HG02571 (cell line): ENCODE results near the gene CD200.
"Not testable (repeated sequence)": the region's sequence is repeated elsewhere in the genome, so short reads cannot be mapped to it uniquely, and the experiment has no call there.

Experiments used
- ATAC-seq: cut with Tn5 transposase; IDR thresholded peaks from one replicate; pipeline ENCODE4 v1.9.1; 2021; ENCODE audit warnings: mild to moderate bottlenecking, moderate library complexity; ENCODE audit not compliant: unreplicated experiment

CD200 gene

GRCh38 chr3:112357930-112358780 is 25.2 kb downstream of the CD200 start:
- no peak for ATAC-seq

- ATAC-seq, result no peak
Measured at GRCh38 chr3:112360561-112360960, 27.6 kb downstream of the CD200 start.

DNA sequence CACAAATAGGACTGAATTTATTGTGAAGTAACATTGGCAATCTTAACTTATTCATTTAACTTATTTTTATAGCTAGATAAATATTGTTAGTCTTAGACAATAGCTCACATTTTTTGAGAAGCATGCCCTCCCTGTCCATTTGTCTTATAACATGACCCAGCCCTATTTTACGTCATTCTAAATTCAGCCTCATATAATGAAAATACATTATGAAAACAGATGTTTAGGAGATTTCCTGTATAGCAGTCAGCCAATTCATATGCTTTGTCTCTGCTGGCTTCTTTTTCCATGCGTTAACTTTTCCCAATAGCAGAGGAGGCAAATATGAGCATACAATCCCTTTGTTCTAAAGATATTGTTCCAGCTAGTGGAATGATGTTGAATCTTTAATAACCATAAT is 29.3 kb downstream of the CD200 start:
- no peak for ATAC-seq

DNA sequence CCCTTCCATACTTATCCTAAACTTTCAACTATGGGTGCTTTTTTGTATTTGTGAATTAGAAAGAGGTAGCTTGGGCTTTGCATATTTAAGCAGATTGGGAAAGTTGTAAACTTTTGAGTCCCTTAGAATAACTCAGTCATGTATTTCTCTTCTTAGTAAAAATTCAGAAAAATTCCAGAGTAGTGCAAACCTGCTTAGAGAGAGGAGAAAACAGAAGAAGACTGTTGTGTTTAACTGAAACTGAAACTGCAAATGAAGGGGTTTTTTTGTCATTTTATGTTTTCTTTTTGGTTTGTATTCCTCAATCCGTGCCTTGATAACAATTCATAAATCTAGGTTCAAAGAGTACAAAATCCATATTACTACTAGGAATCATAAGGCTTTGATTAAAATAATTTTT is 31.3 kb downstream of the CD200 start:
- ATAC-seq, result peak; percentile 49

- peak; percentile 32 for ATAC-seq
Measured at GRCh38 chr3:112365035-112365434, 32.1 kb downstream of the CD200 start.

- no peak for ATAC-seq
Measured at GRCh38 chr3:112365636-112366035, 32.7 kb downstream of the CD200 start.

DNA sequence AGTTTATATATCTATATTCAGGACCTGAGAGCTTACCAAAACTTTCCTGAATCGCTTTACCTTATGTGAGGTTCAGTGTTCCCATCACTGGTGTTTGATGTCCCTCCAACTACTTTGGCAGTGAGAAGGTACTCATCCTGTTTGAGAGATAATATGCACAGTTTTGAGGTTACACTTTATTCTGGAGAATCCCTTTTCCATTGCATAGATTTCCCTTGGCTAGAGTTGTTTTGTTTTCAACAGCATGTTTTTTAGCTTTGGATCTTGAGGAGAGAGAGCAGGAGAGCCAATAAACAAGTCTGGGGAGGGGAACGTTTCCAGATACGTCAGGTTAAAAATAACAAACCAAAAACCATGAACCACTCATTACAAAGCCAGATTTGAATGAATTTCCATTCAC is 33.6 kb downstream of the CD200 start:
- no peak for ATAC-seq

- ATAC-seq, result no peak
Measured at GRCh38 chr3:112371569-112371968, 38.6 kb downstream of the CD200 start.

DNA sequence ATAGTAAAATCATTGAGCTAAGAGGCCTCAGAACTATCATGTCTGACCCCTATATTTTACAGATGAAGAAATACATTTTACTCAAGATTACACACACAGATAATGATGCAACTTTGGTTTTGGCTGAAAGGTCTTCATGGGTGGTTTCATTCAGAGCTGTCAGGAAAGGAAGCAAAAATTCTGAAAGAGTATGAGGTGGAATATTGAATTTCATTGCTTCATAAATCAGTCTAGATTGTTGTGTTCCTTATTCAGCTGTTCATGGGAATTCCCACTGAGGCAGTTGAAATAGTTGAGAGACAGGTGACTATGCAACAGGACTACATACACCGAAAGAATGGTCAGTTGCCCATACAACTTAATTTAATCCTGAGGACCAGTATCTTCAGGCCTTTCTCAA is 39.4 kb downstream of the CD200 start:
- no peak for ATAC-seq

DNA sequence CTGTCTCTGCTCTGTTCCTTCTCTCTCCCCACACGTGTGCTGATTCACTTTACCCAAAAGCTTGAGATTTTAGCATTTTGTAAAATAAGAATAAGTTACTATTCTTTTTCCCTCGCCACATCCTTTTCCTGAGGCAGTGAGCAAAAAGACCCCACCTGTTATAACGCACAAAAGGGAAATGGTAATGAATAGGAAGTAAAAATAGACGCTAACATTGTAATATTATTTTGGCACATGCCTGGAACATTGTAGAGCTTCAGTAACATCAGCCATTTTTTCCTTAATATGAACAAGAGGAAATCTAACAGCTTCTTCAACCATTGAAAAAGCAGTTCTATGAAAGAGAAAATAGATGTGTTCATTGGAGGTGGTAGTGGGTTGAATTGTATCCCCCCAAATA is 40.5 kb downstream of the CD200 start:
- no peak for ATAC-seq

GRCh38 chr3:112373924-112374323 is 41.0 kb downstream of the CD200 start:
- ATAC-seq, result no peak

DNA sequence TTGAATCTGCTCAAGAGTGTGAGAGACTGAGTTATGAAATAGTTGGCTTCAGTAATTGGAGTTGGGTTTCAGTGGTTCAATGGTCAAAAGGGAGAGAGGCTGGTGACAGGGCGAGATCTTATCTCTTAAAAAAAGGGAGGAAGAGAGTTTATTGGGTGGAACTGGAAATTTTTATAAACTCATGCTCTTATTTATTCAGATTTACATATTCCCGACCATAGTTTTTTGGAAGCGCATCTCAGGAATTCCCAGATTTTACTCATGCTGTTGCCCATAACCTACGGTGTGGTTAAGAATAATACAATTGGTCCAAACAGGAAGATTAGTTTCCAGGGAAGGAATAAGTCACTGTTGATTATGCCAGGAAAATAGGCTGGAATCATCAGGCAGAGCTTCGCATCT is 41.4 kb downstream of the CD200 start:
- ATAC-seq, result no peak

DNA sequence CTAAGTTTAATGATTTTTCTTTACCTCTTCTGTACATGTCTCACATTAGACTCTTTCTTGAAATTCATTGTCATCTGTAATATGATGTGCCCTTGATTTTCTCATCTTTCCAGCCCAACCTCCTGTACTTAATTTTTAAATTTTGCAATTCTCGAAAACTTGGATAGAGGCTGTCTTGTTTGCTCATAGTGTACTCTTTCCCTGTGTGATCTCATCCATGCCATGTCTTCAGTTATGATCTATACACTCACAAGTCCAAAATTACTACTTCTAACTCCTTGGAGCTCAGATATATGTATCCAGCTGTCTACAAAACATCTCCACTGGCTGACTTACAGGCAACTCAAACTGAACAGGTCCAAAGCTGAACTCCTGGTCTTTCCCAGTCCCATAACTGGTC is 42.2 kb downstream of the CD200 start:
- no peak for ATAC-seq

DNA sequence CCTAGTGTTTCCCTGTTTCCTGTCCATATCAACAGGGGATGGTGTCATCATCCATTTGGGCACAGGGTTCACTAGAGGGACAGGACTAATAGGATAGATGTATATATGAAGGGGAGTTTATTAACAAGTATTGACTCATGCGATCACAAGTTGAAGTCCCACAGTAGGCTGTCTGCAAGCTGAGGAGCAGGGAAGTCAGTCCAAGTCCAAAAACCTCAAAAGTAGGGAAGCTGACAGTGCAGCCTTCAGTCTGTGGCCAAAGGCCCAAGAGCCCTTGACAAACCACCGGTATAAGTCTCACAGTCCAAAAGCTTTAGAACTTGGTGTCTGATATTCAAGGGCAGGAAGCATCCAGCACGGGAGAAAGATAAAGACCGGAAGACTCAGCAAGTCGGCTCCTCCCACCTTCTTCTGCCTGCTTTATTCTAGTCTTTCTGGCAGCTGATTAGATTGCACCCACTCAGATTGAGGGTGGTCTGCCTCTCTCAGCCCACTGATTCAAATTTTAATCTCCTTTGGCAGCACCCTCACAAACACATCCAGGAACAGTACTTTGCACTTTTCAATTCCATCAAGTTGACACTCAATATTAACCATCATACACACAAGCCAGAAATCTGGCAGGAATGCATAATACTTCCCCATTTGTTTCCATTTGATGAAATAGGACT is 43.4 kb downstream of the CD200 start:
- ATAC-seq, result no peak

- no peak for ATAC-seq
Measured at GRCh38 chr3:112376992-112377391, 44.0 kb downstream of the CD200 start.

- no peak for ATAC-seq
Measured at GRCh38 chr3:112377568-112378071, 44.7 kb downstream of the CD200 start.

DNA sequence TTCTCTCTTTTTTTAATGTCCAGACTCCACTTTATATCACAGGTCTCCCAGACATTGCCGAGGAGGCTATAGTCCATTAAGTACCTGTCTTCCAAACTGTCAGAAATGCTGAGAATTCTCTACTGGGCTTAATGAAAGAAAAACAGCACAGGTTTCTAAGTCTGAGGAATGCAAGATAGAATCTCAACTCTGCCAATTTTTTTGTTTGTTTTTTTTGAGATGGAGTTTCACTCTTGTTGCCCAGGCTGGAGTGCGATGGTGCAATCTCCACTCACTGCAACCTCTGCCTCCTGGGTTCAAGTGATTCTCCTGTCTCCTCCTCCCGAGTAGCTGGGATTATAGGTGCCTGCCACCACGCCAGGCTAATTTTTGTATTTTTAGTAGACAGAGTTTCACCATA is 45.4 kb downstream of the CD200 start:
- not testable (repeated sequence) for ATAC-seq

DNA sequence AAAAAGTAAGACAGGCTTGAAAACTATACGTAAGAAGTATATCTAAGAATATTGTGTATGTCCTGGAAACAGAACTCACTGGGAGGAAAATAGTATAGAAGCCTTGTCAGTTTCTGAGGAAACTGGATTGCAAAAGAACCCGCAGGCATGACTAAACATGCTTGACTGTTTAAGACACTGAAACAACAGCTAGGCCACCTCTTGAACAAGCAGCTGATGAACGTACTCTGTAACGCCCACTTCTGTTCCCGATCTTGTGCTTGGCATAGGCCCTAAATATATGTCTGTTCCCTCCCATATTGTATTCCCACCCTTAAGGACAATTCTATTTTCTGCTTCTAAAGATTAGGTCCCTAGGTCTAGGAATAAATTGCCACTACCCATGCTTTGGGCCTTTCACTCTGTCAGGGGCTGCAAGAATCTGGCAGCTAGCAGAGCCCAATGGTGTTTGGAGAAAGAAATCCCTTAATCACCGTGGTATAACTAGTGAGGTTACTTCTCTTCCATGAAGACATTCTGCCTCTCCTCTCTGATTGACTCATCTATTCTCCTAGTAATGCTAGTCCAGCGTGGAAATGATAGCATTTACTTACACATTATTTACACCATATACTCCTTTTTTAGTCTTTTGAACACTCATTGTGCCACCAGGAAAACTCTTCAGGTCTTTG is 46.2 kb downstream of the CD200 start:
- no peak for ATAC-seq

- no peak for ATAC-seq
Measured at GRCh38 chr3:112381673-112382542, 49.0 kb downstream of the CD200 start.

GRCh38 chr3:112382543-112383160 is 49.7 kb downstream of the CD200 start:
- ATAC-seq, result no peak
